Breast epithelium (tissue), 3 donors: ENCODE results near the gene GET4.

Experiments
- POLR2AphosphoS5 ChIP-seq, 3 donors: sonication (generic); formaldehyde crosslinking; IDR thresholded peaks; one replicate each; pipeline ENCODE4 v1.6.1; 2017; ENCODE audit warnings: antibody characterized with exemption in 3 of 3
- TF ChIP-seq, protein P1 (sequence below), 3 donors: fragments of 450-650 bp; IDR thresholded peaks; one replicate each; pipeline ENCODE4 v1.5.1; 2016 to 2017; ENCODE audit warnings: antibody characterized with exemption in 3 of 3, mild to moderate bottlenecking in 3 of 3, moderate library complexity in 3 of 3

DNA sequence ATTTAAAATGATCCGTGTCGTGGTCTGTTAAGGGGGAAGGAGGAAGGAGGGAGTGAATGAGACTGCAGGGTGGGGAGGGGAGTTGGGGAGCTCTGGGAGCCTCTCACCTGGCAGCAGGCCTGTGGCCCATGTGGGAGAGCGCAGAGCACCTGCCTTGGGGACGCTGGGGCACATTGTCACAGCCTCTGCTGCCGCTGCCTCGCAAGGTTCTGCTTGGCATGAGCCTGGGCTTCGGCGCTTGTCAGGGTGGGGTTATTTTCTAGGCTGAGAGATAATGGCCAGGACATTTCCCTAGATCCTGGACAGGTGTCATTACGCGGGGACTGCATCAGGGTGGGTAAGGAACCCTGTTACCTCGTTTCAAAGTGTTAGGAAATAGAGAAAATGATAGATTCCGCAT lies 46.3 kb upstream of the GET4 start:
- TF ChIP-seq, protein P1, sequence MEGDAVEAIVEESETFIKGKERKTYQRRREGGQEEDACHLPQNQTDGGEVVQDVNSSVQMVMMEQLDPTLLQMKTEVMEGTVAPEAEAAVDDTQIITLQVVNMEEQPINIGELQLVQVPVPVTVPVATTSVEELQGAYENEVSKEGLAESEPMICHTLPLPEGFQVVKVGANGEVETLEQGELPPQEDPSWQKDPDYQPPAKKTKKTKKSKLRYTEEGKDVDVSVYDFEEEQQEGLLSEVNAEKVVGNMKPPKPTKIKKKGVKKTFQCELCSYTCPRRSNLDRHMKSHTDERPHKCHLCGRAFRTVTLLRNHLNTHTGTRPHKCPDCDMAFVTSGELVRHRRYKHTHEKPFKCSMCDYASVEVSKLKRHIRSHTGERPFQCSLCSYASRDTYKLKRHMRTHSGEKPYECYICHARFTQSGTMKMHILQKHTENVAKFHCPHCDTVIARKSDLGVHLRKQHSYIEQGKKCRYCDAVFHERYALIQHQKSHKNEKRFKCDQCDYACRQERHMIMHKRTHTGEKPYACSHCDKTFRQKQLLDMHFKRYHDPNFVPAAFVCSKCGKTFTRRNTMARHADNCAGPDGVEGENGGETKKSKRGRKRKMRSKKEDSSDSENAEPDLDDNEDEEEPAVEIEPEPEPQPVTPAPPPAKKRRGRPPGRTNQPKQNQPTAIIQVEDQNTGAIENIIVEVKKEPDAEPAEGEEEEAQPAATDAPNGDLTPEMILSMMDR (IDR thresholded peaks at IDR 0.05): no peak
- TF ChIP-seq POLR2AphosphoS5 (IDR thresholded peaks at IDR 0.05): no peak
